Transverse colon (tissue), 4 donors: Measurements from ENCODE around the gene MYLK. TPM values are rescaled to one million over a fixed set of nuclear protein-coding genes. Genes with fewer than 3 reads are reported as not detected.

ENCODE experiments used
- DNase-seq: peaks from one replicate; pipeline ENCODE4 v3.0.0-alpha.2; 2019
- H3K27ac ChIP-seq, 4 donors: fragments of 200-600 bp; sonication (generic); 2 replicates each; pipeline ENCODE4 v1.5.1; 2016 to 2018; ENCODE audit warnings: inconsistent platforms in 4 of 4
- H3K27me3 ChIP-seq: fragments of 200-600 bp; sonication (generic); 2 replicates; pipeline ENCODE4 v1.5.1; 2017; ENCODE audit warnings: inconsistent platforms
- H3K36me3 ChIP-seq, 4 donors: fragments of 200-600 bp; sonication (generic); 2 replicates each; pipeline ENCODE4 v1.5.1; 2017 to 2019; ENCODE audit warnings: inconsistent platforms in 4 of 4
- H3K4me1 ChIP-seq, 4 donors: fragments of 200-600 bp; sonication (generic); 2 replicates each; pipeline ENCODE4 v1.5.1; 2017 to 2020; ENCODE audit warnings: inconsistent platforms in 4 of 4
- H3K4me3 ChIP-seq, 4 donors: fragments of 200-600 bp; sonication (generic); 1 replicate in 1 of 4; 2 replicates in 3 of 4; pipeline versions ENCODE4 v1.5.1 to v1.6.1; 2017 to 2019; ENCODE audit warnings: inconsistent platforms in 4 of 4
- H3K9me3 ChIP-seq, 2 donors: fragments of 200-600 bp; sonication (generic); 2 replicates each; pipeline ENCODE4 v1.5.1; 2017 to 2019; ENCODE audit warnings: inconsistent platforms in 2 of 2
- CTCF ChIP-seq, 5 experiments: fragments of 200-600 bp in 3 of 5; fragments of 450-650 bp in 2 of 5; sonication (generic) in 3 of 5; IDR thresholded peaks; 1 replicate in 2 of 5; 2 replicates in 3 of 5; pipeline ENCODE4 v1.5.1; 2016 to 2017; ENCODE audit warnings: antibody characterized with exemption in 5 of 5, inconsistent platforms in 3 of 5, mild to moderate bottlenecking in 2 of 5, moderate library complexity in 1 of 5
- EP300 ChIP-seq: sonication (generic); formaldehyde crosslinking; IDR thresholded peaks from one replicate; pipeline ENCODE4 v1.6.1; 2017; ENCODE audit warnings: antibody characterized with exemption, low read depth
- POLR2A ChIP-seq: fragments of 450-650 bp; IDR thresholded peaks from one replicate; pipeline ENCODE4 v1.6.1; 2016; ENCODE audit warnings: antibody characterized with exemption, mild to moderate bottlenecking, moderate library complexity
- POLR2AphosphoS5 ChIP-seq, 3 donors: sonication (generic); formaldehyde crosslinking; IDR thresholded peaks; one replicate each; pipeline ENCODE4 v1.6.1; 2016; ENCODE audit warnings: antibody characterized with exemption in 3 of 3
- WGBS, 2 donors: methylation state at CpG; one replicate each; pipeline ENCODE4 v1.1.5; 2018; ENCODE audit warnings: low coverage in 1 of 2; 5-methylcytosine and 5-hydroxymethylcytosine counted together
- in situ Hi-C, 4 donors: fragments of 200-750 bp; cut with MboI; loops; one replicate each; pipeline versions ENCODE4 v1.15.0 to v1.15.1; 2017; ENCODE audit warnings: low sequenced_read_pairs in 3 of 4, low pct_ligation_motif_present in 1 of 4, low pct_unique_long_range_greater_than_20kb in 1 of 4
- intact Hi-C: fragments of 100-400 bp; cut with DNase I; formaldehyde crosslinking; loops from one replicate; pipeline ENCODE4 v1.15.1; 2023; ENCODE audit warnings: low total_unique reads
- total RNA-seq, 4 donors: library from RNA; depleted of rRNA; stranded (reverse); fragments of >200 nt; gene quantifications; one replicate each; pipeline ENCODE4 v1.1.0, GENCODE V29; 2016

MYLK gene
- total RNA-seq, 4 donors from 2014 or later, result 230 to 527 (median 349) TPM

- Histone ChIP-seq H3K27ac (no peak overlapping the region), H3K4me3 (no peak overlapping the region), H3K4me1 (no peaks in the 10 kb centered on the region), H3K36me3 (peaks cover 0 to 16% (median 2%) of the 10 kb centered on the region in 4 donors), H3K27me3 (no peaks in the 10 kb centered on the region), H3K9me3 (no peaks in the 10 kb centered on the region)
- intact Hi-C loops, result no loop called here
- in situ Hi-C loops, result no loop called here
- WGBS, 2 donors, result 74 to 100% methylated on average over 1 to 2 of the region's 2 CpGs
- TF ChIP-seq POLR2A (no peak), CTCF (IDR thresholded peaks at IDR 0.05) (no peak), EP300 (no peak), POLR2AphosphoS5 (IDR thresholded peaks at IDR 0.05) (no peak)
- DNase-seq, result no peak
Observed at GRCh38 chr3:123571973-123572365, 312.2 kb downstream of the MYLK start.

DNA sequence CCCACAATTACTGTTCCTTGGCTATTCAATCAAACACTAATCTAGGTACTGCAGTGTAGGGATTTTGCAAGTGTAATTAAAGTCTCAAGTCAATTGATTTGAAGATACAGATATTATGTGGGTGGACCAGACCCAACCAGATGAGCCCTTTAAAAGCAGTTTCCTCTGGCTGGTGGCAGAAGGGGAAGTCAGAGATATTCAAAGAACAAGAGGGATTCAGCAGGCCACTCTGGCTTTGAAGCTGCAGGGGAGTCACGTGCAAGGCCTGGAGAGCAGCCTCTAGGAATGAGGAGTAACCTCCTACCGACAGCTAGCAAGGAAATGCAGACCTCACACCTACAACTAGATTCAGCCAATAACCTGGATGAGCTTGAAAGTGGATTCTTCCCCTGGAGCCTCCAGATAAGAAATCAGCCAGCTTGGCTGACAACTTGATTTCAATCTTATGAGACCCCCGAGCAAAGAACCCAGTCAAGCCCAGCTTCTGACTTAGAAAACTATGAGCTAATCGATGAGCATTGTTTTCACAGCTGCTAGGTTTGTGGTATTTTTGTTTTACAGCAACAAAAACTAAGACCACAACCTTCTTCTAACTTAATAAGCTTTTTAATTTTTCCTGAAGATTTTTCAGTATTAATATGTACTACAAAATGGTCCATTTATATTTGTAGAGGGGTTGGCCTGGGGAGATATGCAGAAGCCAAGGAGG, 312.7 kb downstream of the MYLK start:
- DNase-seq, result no peak
- TF ChIP-seq POLR2AphosphoS5 (IDR thresholded peaks at IDR 0.05), result no peak
- no peak for TF ChIP-seq EP300
- no peak for TF ChIP-seq CTCF (IDR thresholded peaks at IDR 0.05)
- no peak for TF ChIP-seq POLR2A
- Histone ChIP-seq H3K27me3 (no peaks in the 10 kb centered on the region), H3K4me3 (no peak overlapping the region), H3K9me3 (no peaks in the 10 kb centered on the region), H3K27ac (no peak overlapping the region), H3K36me3 (peaks cover 0 to 10% (median 2%) of the 10 kb centered on the region in 4 donors), H3K4me1 (no peaks in the 10 kb centered on the region)
- in situ Hi-C loops (no loop called here), intact Hi-C loops (no loop called here)
- 80 to 89% methylated on average over 3 to 4 of the region's 4 CpGs for WGBS, 2 donors

DNA sequence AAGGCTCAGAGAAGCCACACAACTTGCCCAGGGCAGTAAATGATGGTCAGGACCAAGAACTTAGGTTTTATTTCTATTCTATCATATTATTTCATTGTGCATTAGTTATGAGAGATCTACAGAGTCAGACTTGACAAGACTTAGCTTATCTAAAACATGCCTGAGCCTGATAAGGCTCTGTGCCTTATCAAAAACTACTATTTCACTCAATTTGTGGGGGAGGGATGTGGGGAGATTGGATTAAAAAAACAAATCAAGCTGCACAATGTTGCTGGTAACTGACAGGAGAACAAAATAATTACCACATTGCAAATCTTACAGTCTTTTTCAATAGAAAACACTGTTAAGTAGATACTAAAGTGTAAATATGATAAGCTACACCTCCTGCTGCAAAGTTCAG, 315.3 kb downstream of the MYLK start:
- in situ Hi-C loops, result loop anchor here in 1 of 4 donors (10.0 kb wide), 1 partner anchor 244 kb away; no protein-coding TSS in a partner anchor
- intact Hi-C loops, result no loop called here
- Histone ChIP-seq H3K4me1 (no peaks in the 10 kb centered on the region), H3K9me3 (no peaks in the 10 kb centered on the region), H3K27ac (no peak overlapping the region), H3K36me3 (no peaks in the 10 kb centered on the region), H3K4me3 (no peak overlapping the region), H3K27me3 (no peaks in the 10 kb centered on the region)
- no peak for DNase-seq
- TF ChIP-seq POLR2AphosphoS5 (IDR thresholded peaks at IDR 0.05) (no peak), POLR2A (no peak), CTCF (IDR thresholded peaks at IDR 0.05) (no peak), EP300 (no peak)

DNA sequence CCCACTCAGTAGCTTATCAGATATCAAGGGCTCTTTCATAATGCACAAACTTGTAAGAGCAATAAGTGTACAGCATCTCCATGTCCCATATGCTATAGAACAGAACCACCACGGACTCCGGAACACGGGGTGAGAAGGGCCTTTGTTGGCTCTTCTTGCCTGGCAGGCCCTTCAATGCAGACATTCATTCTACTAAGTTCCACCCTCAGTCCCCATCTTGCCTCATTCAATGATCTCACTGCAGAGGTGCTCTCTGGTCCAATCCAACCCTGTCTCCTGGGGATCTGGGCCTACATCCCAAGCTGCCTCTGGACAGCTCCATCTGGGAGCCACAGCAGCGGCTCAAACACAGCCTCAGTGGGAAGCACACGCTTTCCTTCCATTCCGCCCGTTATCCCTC, 316.1 kb downstream of the MYLK start:
- intact Hi-C loops (no loop called here), in situ Hi-C loops (loop anchor here in 1 of 4 donors (10.0 kb wide), 1 partner anchor 243 kb away; no protein-coding TSS in a partner anchor)
- Histone ChIP-seq H3K4me1 (no peaks in the 10 kb centered on the region), H3K27me3 (no peaks in the 10 kb centered on the region), H3K27ac (no peak overlapping the region), H3K9me3 (no peaks in the 10 kb centered on the region), H3K36me3 (no peaks in the 10 kb centered on the region), H3K4me3 (no peak overlapping the region)
- DNase-seq, result no peak
- TF ChIP-seq CTCF (IDR thresholded peaks at IDR 0.05), result no peak
- TF ChIP-seq EP300, result no peak
- TF ChIP-seq POLR2A, result no peak
- TF ChIP-seq POLR2AphosphoS5 (IDR thresholded peaks at IDR 0.05), result no peak
- 89 to 100% methylated on average over 2 to 7 of the region's 7 CpGs for WGBS, 2 donors
